ENCODE data around the gene ADCK2. TPM values are rescaled to one million over a fixed set of nuclear protein-coding genes. Genes with fewer than 3 reads are reported as not detected.

ADCK2 gene
- total RNA-seq, 1 donor from 2014 or later = 12.4 TPM

GRCh38 chr7:140685407-140686087 lies 12.8 kb downstream of the ADCK2 start:
- Histone ChIP-seq H2AFZ (ENCODE audit: low read depth, low read length) (no peak overlapping the region), H4K20me1 (ENCODE audit: insufficient read depth, low read length) (no peaks in the 10 kb centered on the region), H3K9ac (ENCODE audit: low read length) (no peak overlapping the region), H3K9me3 (ENCODE audit: insufficient read depth, low read depth, low read length) (no peaks in the 10 kb centered on the region), H3K79me2 (ENCODE audit: insufficient read depth, low read length) (no peaks in the 10 kb centered on the region), H3K4me1 (ENCODE audit: insufficient read depth, low read length) (no peaks in the 10 kb centered on the region), H3K4me3 (ENCODE audit: insufficient read depth, low read depth, low read length) (no peak overlapping the region), H3K27me3 (ENCODE audit: insufficient read depth, low read length) (no peaks in the 10 kb centered on the region), H3K27ac (ENCODE audit: low read depth, low read length) (no peak overlapping the region), H3K36me3 (ENCODE audit: insufficient read depth, low read length) (no peaks in the 10 kb centered on the region), H3K4me2 (ENCODE audit: low read length) (no peak overlapping the region)
- Mint-ChIP-seq H3K27me3 (ENCODE audit: low read depth, unreplicated experiment) (no peaks in the 10 kb centered on the region), H3K4me3 (ENCODE audit: unreplicated experiment) (no peak overlapping the region), H3K4me1 (ENCODE audit: low read depth, unreplicated experiment) (peaks cover 9% of the 10 kb centered on the region), H3K36me3 (ENCODE audit: low read depth, unreplicated experiment) (peaks cover 14% of the 10 kb centered on the region), H3K27ac (ENCODE audit: unreplicated experiment) (no peak overlapping the region), H3K9me3 (ENCODE audit: unreplicated experiment) (no peaks in the 10 kb centered on the region)
- FAIRE-seq = no peak
- TF ChIP-seq EZH2 (IDR thresholded peaks at IDR 0.05; ENCODE audit: insufficient read depth, low read length) = no peak
- no peak for TF ChIP-seq CTCF (IDR thresholded peaks at IDR 0.05; ENCODE audit: insufficient read depth, low read depth, low read length)
- no peak for DNase-seq (ENCODE audit: low read depth)

- no peak overlapping the region for H3K27ac ChIP-seq (ENCODE audit: low read depth, low read length)
- Mint-ChIP-seq H3K36me3 (ENCODE audit: low read depth, unreplicated experiment) (peaks cover 9% of the 10 kb centered on the region), H3K9me3 (ENCODE audit: unreplicated experiment) (no peaks in the 10 kb centered on the region), H3K27me3 (ENCODE audit: low read depth, unreplicated experiment) (no peaks in the 10 kb centered on the region), H3K4me3 (ENCODE audit: unreplicated experiment) (no peak overlapping the region), H3K4me1 (ENCODE audit: low read depth, unreplicated experiment) (peaks cover 9% of the 10 kb centered on the region), H3K27ac (ENCODE audit: unreplicated experiment) (no peak overlapping the region)
- H3K36me3 ChIP-seq (ENCODE audit: insufficient read depth, low read length) = no peaks in the 10 kb centered on the region
- no peaks in the 10 kb centered on the region for H3K9me3 ChIP-seq (ENCODE audit: insufficient read depth, low read depth, low read length)
- H3K4me3 ChIP-seq (ENCODE audit: insufficient read depth, low read depth, low read length) = no peak overlapping the region
- no peaks in the 10 kb centered on the region for H4K20me1 ChIP-seq (ENCODE audit: insufficient read depth, low read length)
- no peak overlapping the region for H2AFZ ChIP-seq (ENCODE audit: low read depth, low read length)
- H3K79me2 ChIP-seq (ENCODE audit: insufficient read depth, low read length) = no peaks in the 10 kb centered on the region
- no peak overlapping the region for H3K9ac ChIP-seq (ENCODE audit: low read length)
- no peak for DNase-seq (ENCODE audit: low read depth)
- FAIRE-seq = no peak
- TF ChIP-seq EZH2 (IDR thresholded peaks at IDR 0.05; ENCODE audit: insufficient read depth, low read length) = no peak
- TF ChIP-seq CTCF (IDR thresholded peaks at IDR 0.05; ENCODE audit: insufficient read depth, low read depth, low read length) = no peak
- H3K27me3 ChIP-seq (ENCODE audit: insufficient read depth, low read length) = no peaks in the 10 kb centered on the region
- no peaks in the 10 kb centered on the region for H3K4me1 ChIP-seq (ENCODE audit: insufficient read depth, low read length)
- H3K4me2 ChIP-seq (ENCODE audit: low read length) = no peak overlapping the region
Measured at GRCh38 chr7:140686921-140687320, 14.2 kb downstream of the ADCK2 start.

- Histone ChIP-seq H3K27me3 (ENCODE audit: insufficient read depth, low read length) (no peaks in the 10 kb centered on the region), H3K9ac (ENCODE audit: low read length) (no peak overlapping the region), H3K9me3 (ENCODE audit: insufficient read depth, low read depth, low read length) (no peaks in the 10 kb centered on the region), H3K4me3 (ENCODE audit: insufficient read depth, low read depth, low read length) (no peak overlapping the region), H3K4me2 (ENCODE audit: low read length) (no peak overlapping the region), H3K27ac (ENCODE audit: low read depth, low read length) (no peak overlapping the region), H2AFZ (ENCODE audit: low read depth, low read length) (no peak overlapping the region), H3K79me2 (ENCODE audit: insufficient read depth, low read length) (no peaks in the 10 kb centered on the region), H3K4me1 (ENCODE audit: insufficient read depth, low read length) (no peaks in the 10 kb centered on the region), H3K36me3 (ENCODE audit: insufficient read depth, low read length) (no peaks in the 10 kb centered on the region), H4K20me1 (ENCODE audit: insufficient read depth, low read length) (no peaks in the 10 kb centered on the region)
- H3K9me3 Mint-ChIP-seq (ENCODE audit: unreplicated experiment) = no peaks in the 10 kb centered on the region
- H3K4me1 Mint-ChIP-seq (ENCODE audit: low read depth, unreplicated experiment) = peaks cover 9% of the 10 kb centered on the region
- DNase-seq (ENCODE audit: low read depth) (no peak), FAIRE-seq (no peak)
- no peak overlapping the region for H3K4me3 Mint-ChIP-seq (ENCODE audit: unreplicated experiment)
- peaks cover 9% of the 10 kb centered on the region for H3K36me3 Mint-ChIP-seq (ENCODE audit: low read depth, unreplicated experiment)
- no peak for TF ChIP-seq CTCF (IDR thresholded peaks at IDR 0.05; ENCODE audit: insufficient read depth, low read depth, low read length)
- no peak for TF ChIP-seq EZH2 (IDR thresholded peaks at IDR 0.05; ENCODE audit: insufficient read depth, low read length)
- H3K27me3 Mint-ChIP-seq (ENCODE audit: low read depth, unreplicated experiment) = no peaks in the 10 kb centered on the region
- no peak overlapping the region for H3K27ac Mint-ChIP-seq (ENCODE audit: unreplicated experiment)
Measured at GRCh38 chr7:140688341-140688740, 15.6 kb downstream of the ADCK2 start.
